Measurements from ENCODE around the gene SLC19A1.

The SLC19A1 gene

DNA sequence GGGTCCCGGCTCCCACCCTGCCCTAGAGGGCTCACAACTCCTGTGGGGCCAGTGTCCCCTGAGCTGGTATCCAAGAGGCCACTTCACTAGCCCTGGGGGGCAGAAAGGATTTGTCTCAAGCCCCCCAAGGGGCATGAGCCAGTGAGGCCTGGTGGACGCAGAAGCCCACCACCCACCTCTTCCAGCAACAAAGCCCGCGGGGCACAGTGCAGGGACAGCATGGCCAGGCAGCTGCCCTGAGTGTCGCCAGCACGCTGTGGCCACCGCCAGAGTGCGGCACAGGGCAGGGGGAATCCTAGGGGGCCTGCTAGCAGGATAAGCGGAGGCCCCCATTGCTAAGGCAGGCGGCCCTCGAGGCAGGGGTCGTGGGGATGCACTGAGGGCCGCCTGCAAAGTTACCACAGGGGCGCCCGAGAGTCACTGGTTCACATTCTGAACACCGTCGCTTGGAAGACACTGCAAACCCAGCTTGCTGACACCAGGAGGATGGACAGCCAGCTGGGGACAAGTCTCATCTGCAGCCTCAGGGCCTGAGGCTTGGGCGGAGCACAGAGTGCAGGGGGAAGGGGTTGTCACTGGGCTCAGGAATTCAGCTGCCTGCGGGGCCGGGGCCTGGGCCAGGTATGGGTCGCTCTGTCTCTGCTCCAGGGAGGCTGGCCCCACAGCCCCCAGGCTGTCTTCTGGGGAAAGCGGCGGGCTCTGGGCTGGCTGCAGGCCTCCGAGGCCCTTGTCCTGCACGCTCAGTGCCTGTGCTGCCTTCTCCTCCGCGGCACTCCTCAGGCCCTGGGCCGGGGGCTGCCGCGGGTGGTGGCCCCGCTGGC, 26.8 kb downstream of the SLC19A1 start:
- no peak for DNase-seq

GRCh38 chr21:45514311-45515021, 27.8 kb downstream of the SLC19A1 start:
- DNase-seq, result no peak

DNA sequence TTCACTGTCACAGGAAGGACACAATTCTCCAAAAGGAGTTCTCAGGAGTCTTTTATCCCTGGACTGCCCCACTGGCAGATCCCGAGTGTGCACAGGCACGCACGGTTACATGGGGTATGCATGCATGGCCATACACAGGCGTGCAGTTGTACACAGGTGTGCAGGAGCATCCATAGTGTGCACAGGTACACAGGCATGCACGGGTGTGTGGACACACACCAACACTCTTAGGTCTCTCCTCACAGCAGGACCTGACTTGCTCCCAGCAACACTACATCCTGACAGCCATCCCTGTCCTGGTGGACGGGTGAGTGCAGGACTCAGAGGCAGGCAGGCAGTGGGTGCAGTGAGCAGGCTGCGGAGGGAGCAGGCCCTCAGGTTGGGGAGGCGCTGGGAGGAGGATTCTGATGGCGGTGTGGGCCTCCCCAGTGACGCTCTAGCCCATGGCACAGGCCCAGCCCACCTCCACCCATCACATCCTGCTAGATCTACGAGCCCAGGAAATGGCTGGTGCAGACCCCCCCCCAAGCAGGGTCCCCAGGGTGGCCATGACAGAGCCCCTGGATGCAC, 28.4 kb downstream of the SLC19A1 start:
- no peak for DNase-seq

DNA sequence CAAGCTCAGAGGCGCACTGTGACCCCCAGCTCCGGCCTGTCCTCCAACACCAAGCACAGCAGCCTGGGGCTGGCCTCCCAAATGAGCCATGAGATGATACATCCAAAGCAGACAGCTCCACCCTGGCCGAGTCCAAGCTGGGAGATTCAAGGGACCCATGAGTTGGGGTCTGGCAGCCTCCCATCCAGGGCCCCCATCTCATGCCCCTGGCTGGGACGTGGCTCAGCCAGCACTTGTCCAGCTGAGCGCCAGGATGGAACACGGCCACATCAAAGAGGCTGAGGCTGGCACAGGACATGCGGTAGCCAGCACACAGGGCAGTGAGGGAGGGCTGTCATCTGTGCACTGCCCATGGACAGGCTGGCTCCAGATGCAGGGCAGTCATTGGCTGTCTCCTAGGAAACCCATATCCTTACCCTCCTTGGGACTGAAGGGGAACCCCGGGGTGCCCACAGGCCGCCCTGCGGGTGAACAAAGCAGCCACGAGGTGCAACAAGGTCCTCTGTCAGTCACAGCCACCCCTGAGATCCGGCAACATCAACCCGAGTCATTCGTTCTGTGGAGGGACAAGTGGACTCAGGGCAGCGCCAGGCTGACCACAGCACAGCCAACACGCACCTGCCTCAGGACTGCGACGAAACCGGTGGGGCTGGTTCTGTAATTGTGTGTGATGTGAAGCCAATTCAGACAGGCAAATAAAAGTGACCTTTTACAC, 29.1 kb downstream of the SLC19A1 start:
- DNase-seq, result no peak

DNA sequence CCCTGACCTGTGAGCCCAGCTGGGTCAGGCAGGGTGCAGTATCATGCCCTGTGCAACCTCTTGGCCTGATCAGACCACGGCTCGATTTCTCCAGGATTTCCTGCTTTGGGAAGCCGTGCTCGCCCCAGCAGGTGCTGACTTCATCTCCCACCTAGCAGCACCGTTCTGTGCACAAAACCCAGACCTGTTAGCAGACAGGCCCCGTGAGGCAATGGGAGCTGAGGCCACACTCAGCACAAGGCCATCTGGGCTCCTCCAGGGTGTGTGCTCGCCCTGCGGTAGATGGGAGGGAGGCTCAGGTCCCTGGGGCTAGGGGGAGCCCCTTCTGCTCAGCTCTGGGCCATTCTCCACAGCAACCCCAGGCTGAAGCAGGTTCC, 29.6 kb downstream of the SLC19A1 start:
- no peak for DNase-seq

DNA sequence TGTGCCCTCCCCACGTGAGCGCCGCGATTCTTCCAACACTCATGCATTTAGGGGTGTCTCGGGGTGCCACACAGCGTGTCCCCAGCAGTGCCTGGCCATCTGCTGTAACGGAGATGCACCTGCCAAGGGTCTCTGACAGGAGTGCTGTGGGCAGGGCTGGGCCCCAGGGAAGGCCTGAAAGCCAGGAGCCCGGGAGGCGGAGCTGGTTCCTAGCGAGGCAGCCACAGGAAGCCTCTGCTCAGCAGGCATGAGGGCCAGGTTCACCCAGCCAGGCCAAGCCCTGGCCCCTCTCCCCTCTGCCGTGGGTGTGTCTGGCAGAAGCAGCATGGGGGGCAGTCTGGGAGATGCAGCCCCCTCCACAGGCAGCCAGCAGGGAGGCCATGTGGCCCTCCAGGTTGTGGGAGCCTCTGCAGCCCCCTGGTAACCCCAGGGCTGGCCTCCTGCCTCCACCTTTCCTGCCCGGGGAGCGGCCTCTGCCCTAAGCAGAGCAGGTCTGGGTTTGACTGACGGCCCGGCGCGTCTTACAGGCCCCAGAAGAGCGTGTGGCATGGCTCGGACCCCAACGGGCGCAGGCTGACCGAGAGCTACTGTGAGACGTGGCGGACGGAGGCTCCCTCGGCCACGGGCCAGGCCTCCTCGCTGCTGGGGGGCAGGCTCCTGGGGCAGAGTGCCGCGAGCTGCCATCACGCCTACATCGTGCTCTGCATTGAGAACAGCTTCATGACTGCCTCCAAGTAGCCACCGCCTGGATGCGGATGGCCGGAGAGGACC, 30.4 kb downstream of the SLC19A1 start:
- DNase-seq, result no peak

DNA sequence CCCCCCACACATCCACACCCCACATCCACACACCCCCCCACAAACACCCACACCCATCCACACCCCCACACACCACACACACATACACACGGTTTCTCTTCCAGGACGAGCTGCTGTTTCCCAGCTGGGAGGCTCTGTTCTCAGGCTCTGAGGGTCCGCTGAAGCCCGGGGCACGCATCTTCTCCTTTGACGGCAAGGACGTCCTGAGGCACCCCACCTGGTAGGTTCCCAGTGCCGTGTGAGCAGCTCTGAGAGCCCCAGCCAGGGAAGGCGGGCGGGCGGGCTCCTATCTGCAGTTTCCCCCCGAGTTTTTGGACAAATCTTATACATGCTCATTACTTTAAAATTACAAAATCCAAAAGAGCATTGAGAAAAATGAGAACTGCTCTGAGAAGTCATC, 31.2 kb downstream of the SLC19A1 start:
- no peak for DNase-seq

DNA sequence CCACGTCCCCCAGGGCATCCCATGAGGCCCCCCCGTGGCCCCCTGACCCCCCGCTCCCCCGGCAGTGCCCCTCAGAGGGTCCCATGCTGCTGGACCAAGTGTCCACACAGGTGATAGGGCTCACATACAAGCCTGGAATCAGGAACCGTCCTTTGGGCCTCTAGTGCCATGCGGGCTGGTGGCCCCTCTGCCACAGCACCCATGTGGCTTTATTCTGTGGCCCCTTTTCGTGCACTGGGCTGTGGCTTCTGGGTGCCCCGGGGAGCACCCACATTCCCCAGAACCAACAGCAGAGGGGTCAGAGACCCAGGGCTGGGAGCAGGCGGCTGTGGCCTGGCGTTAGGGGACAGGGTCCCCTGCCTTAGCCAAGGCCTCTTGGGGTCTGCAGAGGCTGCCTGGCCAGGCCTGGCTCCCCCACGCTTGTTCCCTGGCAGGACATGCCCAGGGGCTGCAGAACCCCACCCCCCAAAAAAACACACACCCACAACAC, 31.7 kb downstream of the SLC19A1 start:
- no peak for DNase-seq

DNA sequence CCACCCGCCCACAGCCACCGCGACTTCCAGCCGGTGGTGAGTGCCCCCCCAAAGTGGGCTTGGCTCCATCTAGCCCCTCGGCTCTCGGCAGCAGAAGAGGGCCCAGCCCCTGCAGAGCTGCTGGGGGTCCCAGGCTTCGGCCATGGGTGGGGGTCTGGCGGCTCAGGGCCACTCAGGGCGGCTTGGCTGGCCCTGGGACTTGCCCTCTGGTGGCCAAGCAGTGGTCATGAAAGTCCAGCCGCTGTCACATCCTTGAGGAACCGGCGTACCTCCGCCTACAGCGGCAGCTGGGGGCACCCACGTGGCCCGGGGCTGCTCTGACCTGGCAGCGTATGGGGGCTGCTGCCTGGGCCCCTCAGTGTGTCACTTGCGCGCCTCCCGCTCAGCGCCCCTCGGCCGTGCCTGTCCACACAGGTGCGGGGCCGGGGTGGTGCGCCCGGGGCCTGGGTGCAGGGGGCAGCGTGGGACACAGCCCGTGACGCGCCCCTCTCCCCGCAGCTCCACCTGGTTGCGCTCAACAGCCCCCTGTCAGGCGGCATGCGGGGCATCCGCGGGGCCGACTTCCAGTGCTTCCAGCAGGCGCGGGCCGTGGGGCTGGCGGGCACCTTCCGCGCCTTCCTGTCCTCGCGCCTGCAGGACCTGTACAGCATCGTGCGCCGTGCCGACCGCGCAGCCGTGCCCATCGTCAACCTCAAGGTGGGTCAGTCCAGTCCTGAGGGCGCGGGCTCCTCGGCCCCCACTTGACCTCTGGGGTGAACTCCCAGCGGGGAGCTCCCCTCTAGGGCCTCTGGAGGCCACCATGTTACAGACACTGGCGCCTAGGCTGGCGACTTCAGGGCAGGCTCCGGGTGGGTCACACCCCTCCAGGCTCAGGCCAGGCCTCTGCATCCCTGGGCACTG, 32.4 kb downstream of the SLC19A1 start:
- DNase-seq, result no peak

DNA sequence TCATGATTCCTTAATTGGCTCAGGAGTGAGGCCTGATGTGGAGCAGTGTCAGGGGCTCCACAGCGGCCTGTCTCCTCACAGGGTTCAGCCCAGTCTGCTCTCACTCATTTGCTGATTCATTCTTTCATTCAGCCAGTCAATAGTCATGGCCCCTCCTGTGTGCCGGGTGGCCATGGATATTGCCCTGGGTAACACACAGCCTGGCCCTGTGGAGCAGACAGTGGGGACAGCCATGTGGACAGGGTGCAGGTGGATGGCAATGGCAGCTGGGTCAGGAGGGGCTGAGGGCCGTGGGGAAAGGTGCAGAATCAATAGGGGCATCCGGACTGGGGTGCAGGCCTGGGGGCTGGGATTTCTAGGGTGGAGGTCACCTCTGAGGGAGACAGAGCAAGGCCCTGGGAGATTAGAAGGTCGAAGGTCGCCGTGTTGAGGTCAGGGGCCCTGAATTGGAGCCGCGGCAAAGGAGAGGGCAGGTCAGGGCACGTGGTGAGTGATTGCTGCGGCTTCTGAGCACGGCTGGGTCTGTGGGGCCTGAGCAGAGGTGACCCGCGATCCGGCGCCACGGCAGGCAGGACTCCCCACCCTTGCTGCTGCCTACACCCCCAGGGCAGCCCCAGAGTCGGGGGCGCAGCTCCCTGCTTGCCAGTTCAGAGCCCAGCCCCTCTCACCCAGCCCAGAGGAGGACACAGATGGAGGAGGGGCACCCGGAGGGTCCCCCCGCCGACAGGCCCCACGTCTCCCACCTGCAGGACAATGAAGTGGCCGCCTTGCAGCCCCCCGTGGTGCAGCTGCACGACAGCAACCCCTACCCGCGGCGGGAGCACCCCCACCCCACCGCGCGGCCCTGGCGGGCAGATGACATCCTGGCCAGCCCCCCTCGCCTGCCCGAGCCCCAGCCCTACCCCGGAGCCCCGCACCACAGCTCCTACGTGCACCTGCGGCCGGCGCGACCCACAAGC, 33.4 kb downstream of the SLC19A1 start:
- DNase-seq, result no peak

DNA sequence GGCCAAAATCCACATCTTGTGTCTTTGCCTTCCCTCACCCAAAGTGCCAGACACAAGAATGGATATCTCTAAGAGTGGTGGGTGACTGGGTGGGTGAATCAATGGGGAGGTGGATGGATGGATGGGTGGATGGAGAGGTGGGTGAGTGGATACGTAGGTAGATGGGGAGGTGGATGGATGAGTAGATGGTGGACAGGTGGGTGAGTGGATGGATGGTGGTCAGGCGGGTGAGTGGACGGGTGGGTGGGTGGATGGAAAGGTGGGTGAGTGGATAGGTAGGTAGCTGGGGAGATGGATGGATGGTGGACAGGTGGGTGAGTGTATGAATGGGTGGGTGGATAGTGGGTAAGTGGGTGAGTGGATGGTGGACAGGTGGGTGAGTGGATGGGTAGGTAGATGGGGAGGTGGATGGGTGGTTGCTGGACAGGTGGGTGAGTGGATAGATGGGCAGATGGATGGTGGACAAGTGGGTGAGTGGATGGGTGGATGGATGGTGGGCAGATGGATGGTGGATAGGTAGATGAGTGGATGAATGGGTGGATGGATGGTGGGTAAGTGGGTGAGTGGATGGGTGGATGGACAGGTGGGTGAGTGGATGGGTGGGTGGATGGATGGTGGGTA, 34.2 kb downstream of the SLC19A1 start:
- DNase-seq, result no peak

DNA sequence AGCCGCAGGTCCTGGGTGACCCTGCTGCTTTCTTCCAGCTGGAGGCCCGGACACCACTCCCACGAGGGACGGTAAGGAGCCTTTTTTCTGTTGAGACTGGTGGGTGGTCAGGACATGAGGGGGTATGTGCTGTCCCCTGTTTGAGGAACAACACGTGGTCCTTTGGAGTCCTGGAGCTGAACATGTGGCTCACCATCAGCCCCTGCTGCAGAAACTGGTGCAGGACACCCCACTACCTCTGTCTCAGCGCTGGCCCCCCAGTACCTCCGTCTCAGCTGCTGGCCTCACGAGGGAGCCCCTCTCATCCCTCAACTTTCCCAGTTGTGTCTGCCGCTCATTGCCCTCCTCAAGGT, 34.7 kb downstream of the SLC19A1 start:
- DNase-seq, result no peak

DNA sequence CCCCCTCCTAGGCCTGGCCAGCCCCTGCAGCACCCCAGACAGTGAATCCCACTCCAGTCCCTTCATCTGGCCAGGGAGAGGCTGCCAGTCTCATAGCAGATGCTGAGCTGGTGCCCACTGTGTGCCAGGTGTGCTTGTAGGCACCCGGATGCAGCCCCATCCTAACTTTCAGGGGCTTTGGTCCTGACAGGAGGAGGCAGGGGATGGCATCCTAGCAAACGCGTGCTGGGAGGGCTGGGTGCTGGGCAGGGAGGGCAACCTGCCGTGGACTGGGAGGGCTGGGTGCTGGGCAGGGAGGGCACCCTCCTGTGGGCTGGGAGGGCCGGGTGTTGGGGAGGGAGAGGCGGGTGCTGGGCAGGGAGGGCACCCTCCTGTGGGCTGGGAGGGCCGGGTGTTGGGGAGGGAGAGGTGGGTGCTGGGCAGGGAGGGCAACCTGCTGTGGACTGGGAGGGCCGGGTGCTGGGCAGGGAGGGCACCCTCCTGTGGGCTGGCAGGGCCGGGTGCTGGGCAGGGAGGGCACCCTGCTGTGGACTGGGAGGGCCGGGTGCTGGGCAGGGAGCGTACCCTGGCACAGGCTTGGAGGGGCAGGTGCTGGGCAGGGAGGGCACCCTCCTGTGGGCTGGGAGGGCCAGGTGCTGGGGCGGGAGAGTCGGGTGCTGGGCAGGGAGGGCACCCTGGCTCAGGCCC, 35.3 kb downstream of the SLC19A1 start:
- no peak for DNase-seq

- no peak for DNase-seq
Observed at GRCh38 chr21:45506241-45506817, 35.9 kb downstream of the SLC19A1 start.

GRCh38 chr21:45505416-45506021, 36.7 kb downstream of the SLC19A1 start:
- no peak for DNase-seq

GRCh38 chr21:45504516-45505415, 37.5 kb downstream of the SLC19A1 start:
- no peak for DNase-seq

- DNase-seq, result no peak
Observed at GRCh38 chr21:45504021-45504515, 38.2 kb downstream of the SLC19A1 start.

Data from effector CD8-positive, alpha-beta T cell (primary cell).